NOMO-1 (cell line): ENCODE data around the gene ANO10.

ENCODE experiments used
- DNase-seq, 2 experiments: peaks; one replicate each; lab custom pipeline; 2025; ENCODE audit not compliant: unreplicated experiment in 2 of 2; lab: John Stamatoyannopoulos, UW

Gene ANO10

DNA sequence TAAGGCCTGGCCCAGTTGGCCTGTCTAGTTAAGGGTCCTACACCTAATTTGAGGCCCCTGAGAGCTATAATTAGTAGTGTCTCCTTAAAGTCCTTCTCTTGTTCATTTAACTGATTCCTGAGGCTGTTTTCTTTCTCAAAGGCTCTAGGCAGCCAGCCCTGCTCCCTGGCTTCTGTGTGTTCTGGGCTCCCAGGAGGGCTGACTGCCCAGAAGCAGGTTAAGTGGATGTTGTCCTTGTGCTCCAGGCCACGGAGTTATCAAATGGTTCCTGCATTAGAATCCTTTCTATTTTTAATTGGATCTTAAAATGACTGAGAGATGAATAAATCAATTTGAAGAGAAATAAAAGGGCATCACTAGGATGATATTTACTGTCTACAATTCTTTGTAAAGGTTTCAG lies 195.4 kb downstream of the ANO10 start:
- DNase-seq = no peak

DNA sequence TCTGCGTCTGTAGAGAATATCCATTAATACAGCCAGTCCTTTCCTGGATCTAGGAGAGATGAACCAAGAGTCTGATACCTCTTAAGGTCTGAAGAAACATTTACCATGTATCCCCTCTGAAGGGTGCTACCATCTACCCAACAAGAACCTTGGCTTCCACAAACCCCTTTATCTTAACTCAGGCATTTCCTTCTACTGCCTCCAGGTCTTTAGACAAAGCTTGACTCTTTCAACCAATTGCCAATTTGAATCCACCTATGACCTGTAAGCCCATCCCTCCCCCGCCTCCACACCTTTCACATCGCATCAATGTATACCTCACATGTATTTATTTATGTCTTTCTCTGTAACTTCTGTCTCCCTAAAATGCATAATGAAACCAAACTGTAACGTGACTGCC lies 196.0 kb downstream of the ANO10 start:
- no peak for DNase-seq

DNA sequence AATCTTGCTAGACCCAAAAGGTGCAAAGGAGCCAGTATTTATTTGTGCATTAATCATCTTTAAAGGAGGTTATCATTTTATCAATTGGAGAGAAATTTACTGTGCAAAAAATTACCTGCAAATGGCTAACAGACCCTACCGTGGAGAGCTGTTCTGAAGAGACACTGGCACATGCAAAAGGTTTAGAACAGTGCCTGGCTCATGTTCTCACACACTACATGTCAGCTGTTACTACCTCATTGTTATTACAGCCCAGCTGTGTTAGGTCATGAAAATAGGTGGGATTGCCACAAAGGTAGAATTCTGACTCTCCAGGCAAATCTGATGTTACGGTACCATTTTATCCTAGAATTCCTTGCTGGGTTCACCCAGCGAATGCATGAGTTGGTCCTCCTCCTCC lies 198.2 kb downstream of the ANO10 start:
- DNase-seq = no peak

DNA sequence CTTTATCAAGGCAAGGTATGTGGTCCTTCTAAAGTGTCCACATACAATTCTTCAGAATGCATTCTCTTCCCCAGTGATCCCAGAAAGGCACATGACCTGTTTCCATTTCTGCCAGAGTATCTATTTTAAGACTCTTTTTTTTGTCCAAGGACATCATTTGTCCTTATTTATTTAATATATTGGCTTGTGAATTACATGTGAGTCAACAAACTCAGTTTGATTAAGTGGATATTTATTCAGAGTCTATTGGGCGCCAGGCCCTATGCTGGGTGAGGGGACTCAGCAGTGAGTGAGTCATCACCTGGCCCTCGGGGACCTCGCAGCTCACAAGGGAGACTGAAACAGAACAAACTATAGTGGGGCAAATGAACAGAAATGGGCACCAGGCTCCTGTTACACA lies 198.7 kb downstream of the ANO10 start:
- DNase-seq = no peak

GRCh38 chr3:43418601-43419272 lies 203.1 kb downstream of the ANO10 start:
- DNase-seq = no peak

DNA sequence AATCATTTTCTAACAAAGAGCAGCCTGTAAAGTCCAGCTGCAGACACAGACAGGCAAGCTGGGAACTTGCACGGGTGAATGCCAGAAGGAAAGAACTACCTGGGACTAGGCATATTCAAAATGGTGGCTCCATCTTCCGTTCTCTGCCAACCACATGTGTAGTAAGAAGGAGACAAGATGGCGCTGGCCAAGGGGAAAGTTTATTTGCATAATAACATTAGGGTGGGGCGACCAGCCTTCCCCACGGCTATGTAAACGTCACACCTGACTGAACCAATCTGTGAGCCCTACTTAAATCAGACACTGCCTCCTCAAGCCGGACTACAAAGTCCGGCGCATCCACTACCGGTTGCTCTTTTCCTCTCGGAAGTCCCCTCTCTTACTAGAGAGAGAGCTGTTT lies 204.7 kb downstream of the ANO10 start:
- DNase-seq = no peak

DNA sequence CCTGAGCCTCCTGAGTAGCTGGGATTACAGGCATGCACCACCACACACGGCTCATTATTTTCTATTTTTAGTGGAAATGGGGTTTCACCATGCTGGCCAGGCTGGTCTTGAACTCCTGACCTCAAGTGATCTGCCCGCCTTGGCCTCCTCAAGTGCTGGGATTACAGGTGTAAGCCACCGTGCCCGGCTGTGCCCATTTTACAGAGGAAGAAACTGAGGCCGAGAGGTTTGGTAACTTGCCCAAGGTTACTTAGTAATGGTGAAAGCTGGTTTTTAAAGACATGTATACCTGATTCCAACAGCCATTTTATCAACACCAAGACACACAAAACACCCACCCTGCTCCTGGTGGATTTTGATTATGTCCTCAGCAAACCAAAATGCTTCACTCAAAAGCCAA lies 206.7 kb downstream of the ANO10 start:
- no peak for DNase-seq

- DNase-seq = no peak
Measured at GRCh38 chr3:43413676-43414368, 208.0 kb downstream of the ANO10 start.

GRCh38 chr3:43411429-43411828 lies 210.4 kb downstream of the ANO10 start:
- DNase-seq = no peak

DNA sequence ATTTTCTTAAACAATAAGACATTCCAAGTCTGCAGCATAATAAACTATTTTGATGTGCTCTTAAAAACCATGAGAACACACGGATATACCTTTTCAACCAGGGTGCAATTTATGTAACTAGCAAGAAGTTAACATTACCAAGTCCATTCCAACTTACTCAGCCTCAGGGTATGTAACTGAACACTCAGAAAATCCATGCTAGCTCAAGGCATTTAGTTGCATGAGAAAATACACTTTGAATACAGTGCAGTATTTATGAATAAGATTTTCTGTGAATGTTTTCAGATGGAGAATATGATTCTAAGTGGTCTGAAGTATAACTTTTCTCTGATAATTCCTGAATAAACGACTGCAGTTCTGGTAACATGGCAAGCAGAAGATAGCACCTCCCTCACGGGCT lies 211.2 kb downstream of the ANO10 start:
- no peak for DNase-seq

- no peak for DNase-seq
Measured at GRCh38 chr3:43409506-43409905, 212.3 kb downstream of the ANO10 start.

GRCh38 chr3:43406643-43407023 lies 215.2 kb downstream of the ANO10 start:
- no peak for DNase-seq

DNA sequence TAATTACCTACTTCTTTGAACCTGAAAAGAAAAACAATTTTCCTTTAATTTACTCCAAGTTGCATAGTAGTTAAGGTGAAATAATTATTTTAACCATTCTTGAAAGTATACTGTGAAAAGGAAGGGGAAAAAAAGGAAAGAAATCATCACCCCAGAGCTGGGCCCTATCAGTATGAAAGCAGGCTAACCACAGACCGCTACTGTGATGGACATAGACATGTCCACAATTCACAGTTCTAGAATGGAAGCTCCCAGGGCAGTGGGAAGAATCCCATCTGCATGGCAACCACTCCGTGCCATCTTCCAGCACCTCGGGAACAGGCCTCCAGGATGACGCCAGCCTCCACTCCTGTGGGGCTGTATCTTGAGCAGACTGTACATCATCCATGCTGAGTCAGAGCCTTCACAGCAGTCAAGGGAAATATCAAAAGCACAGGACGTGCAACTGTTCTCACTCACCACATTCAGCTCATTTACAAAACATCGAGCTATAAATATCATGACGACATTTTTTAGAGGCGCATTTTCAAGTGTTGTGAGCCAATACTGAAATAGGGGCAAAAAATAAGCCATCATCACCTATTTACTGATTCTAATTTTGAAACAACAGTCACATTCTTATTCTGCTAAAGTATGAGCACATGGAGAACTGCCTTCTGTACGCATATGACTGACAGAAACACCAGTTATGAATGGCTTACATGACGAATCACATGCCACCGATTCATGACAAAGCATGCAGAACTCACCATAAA lies 215.7 kb downstream of the ANO10 start:
- DNase-seq = no peak

GRCh38 chr3:43400781-43401730 lies 220.8 kb downstream of the ANO10 start:
- DNase-seq = no peak

- DNase-seq = no peak
Measured at GRCh38 chr3:43400167-43400566, 221.6 kb downstream of the ANO10 start.

- DNase-seq = no peak
Measured at GRCh38 chr3:43399034-43399433, 222.8 kb downstream of the ANO10 start.

GRCh38 chr3:43394041-43394554 lies 227.7 kb downstream of the ANO10 start:
- no peak for DNase-seq

DNA sequence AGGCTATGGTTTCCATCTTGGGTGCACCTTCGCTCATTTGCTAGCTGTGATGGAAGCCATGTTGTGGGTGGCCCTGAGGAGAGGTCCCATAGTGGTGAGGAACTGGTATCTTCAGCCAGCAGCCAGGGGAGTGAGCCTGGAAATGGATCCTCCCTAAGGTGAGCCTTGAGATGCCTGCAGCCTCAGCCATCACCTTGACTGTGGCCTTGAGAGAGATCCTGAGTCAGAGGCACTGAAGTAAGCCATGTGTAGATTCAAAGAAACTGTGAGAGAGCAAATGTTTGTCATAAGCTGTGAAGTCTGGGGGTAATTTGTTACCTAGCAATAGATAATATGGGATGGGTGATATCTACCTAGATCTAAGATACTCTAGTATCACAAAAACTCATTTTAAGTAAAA lies 230.2 kb downstream of the ANO10 start:
- DNase-seq = no peak

DNA sequence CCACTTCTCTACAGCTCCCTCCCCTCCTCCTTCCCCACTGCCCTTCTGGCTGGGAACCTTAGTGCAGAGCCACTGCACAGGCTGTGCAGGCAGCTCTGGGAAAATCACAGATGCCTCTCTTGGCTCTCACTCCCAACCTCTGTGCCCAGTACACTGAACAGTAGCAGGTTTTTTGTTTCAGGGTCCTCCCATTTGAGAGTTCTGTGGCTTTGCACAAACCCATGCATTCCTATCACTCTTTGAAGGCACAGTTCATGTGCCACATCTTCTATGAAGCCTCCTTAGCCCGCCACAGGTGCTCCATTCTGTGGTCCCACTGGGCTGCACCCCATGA lies 231.6 kb downstream of the ANO10 start:
- DNase-seq = no peak

DNA sequence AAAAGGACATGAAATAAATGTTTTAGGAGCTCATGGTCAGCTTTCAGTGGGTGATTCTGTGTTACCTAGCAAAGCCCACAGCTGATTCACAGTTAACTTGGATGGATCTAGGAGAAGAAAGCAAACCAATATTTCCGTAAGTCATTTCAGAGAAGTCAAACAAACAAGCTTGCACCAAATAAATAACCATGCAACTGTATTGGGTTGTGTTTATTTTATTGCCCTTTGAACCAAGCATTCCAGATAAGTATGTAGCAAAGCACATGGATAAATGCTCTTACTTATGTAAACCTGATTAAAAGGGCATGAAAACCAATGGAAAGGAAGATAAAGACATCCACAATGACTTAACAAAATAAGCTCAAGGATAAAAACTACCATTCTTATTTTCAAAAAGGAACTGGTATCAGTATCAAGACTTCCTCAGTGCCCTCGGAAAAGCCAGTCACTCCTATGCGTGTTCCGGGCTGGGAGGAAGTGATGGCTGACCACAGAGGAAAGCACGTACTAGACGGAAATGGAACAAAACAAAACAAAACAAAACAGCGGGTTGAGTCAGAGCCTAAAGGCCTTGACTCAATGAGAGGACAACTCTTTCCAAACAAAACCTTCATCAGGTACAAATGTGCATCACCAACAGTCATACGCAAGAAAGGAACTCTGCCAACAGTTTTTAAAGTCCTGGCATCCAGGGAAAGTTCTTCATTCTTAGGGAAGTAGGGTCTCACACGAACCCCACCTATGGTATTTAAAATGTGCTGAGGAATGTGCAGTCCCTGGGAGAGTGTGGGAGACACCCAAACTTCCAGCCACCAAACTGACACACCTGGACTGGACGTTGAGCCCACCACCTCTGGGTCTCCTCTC lies 232.2 kb downstream of the ANO10 start:
- DNase-seq = peak; percentile 68 to 94
